ENCODE measurements around the gene ROMO1.
"Not testable (repeated sequence)": the region's sequence is repeated elsewhere in the genome, so short reads cannot be mapped to it uniquely, and the experiment has no call there.

The ROMO1 gene

DNA sequence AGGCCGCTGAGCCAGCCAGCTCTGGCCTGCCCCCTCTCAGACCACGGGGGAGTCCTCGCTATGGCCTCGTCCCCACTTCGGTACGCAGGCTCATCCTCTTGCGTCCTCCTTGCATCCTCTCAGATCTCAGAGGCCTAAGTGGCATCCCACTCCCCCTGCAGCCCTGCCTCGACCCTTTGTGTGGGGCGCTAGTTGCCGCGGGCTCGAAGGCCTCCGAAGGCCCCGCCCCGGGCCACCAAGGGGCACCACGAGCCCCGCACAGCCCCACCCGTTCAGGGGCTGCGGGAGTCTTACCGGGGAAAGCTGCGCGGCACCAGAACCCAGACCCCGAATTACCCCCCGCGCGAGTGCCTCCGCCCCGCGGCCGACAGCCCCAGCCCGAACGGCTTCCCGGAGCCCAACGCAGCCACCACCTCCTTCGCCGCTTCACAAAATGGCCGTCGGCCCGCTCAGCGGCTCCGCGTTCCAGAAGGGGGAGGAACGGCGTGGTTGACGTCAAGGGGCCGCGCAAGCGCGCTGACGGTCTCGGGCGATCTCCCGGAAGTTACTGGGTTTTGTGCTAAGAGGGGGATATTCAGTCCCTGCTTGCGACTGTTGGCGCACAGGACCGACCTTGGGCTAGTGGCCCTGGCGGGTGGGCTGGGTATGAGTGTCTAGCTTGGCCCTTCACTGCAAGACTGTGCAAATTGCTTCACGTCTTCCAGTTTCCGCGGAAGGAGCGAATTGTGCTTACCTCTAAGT lies 34.6 kb upstream of the ROMO1 start, which contains the start of the genes CPNE1 and RBM12:
CPNE1 (minus strand) TSS at position 435 of the 741 bp plus-strand sequence. CDS start 31,977 bp downstream, outside the sequence.
RBM12 (minus strand) TSS at position 435 of the 741 bp plus-strand sequence. CDS start 9,578 bp downstream, outside the sequence.
- peaks cover 6% of the 10 kb centered on the region for H3K36me3 ChIP-seq (ENCODE audit: insufficient read depth, low read length)
- peak within 1 kb of the TSS; percentile 89 for H3K9ac ChIP-seq (ENCODE audit: low read depth, low read length)
- peaks cover 18% of the 10 kb centered on the region; the same call in 1 of the 2 replicates for H3K4me1 ChIP-seq (ENCODE audit: insufficient read depth, low read length)
- H3K9me3 ChIP-seq (ENCODE audit: control insufficient read depth, insufficient read depth, low read length): no peaks in the 10 kb centered on the region

GRCh38 chr20:35665949-35666288 lies 33.3 kb upstream of the ROMO1 start:
- no peak overlapping the region for H3K9ac ChIP-seq (ENCODE audit: low read depth, low read length)
- H3K36me3 ChIP-seq (ENCODE audit: insufficient read depth, low read length): peaks cover 7% of the 10 kb centered on the region
- no peaks in the 10 kb centered on the region for H3K9me3 ChIP-seq (ENCODE audit: control insufficient read depth, insufficient read depth, low read length)
- peaks cover 13% of the 10 kb centered on the region; the same call in 1 of the 2 replicates for H3K4me1 ChIP-seq (ENCODE audit: insufficient read depth, low read length)

DNA sequence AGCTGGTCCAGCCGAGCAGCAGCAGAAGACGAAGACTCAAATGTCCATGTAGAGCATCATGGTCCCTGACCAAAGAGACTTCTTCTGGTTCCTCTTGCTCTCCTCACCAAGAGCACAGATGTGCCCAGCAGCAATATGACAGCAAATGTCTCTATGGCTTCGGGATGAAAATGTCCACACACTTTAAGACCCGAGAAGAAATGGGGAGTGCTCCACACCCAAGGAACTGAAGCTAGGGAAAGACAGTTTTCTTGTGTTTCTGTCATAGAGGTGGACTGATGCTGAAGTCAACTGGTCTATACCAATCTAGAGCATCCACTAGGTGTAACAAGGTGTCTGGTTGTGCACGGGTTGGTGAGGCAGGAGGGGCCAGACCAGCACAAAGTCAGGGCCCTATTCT lies 30.0 kb upstream of the ROMO1 start:
- H3K9ac ChIP-seq (ENCODE audit: low read depth, low read length): no peak overlapping the region
- no peaks in the 10 kb centered on the region for H3K9me3 ChIP-seq (ENCODE audit: control insufficient read depth, insufficient read depth, low read length)
- H3K36me3 ChIP-seq (ENCODE audit: insufficient read depth, low read length): peaks cover 7% of the 10 kb centered on the region
- H3K4me1 ChIP-seq (ENCODE audit: insufficient read depth, low read length): no peaks in the 10 kb centered on the region

- Histone ChIP-seq H3K4me1 (ENCODE audit: insufficient read depth, low read length) (no peaks in the 10 kb centered on the region), H3K36me3 (ENCODE audit: insufficient read depth, low read length) (peaks cover 7% of the 10 kb centered on the region), H3K9me3 (ENCODE audit: control insufficient read depth, insufficient read depth, low read length) (no peaks in the 10 kb centered on the region), H3K9ac (ENCODE audit: low read depth, low read length) (no peak overlapping the region)
Observed at GRCh38 chr20:35669681-35670080, 29.5 kb upstream of the ROMO1 start.

GRCh38 chr20:35673884-35674283 lies 25.3 kb upstream of the ROMO1 start:
- Histone ChIP-seq H3K9ac (ENCODE audit: low read depth, low read length) (no peak overlapping the region), H3K9me3 (ENCODE audit: control insufficient read depth, insufficient read depth, low read length) (no peaks in the 10 kb centered on the region), H3K4me1 (ENCODE audit: insufficient read depth, low read length) (no peaks in the 10 kb centered on the region), H3K36me3 (ENCODE audit: insufficient read depth, low read length) (peaks cover 7% of the 10 kb centered on the region)

DNA sequence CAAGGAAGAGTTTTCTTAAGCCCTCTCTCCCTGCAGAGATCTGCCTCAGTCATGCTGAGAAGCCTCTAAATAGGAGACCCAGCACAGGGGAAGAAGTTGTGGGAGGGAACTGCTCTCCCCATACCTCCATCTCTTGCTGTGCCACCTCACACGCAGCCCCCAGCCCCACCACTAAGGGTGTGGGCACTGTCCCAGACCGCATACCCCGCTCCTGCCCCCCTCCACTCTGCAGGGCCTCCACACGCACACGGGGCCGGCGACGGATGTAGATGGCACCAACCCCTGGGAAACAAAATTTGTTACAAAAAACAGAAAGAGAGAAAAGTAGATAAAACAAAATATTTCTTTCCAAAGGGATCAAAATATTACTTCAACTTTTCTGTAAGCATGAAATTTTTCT lies 24.3 kb upstream of the ROMO1 start:
- no peaks in the 10 kb centered on the region; the same call in 1 of the 2 replicates for H3K36me3 ChIP-seq (ENCODE audit: insufficient read depth, low read length)

GRCh38 chr20:35680452-35681183 lies 18.6 kb upstream of the ROMO1 start:
- no peaks in the 10 kb centered on the region for H3K9me3 ChIP-seq (ENCODE audit: control insufficient read depth, insufficient read depth, low read length)
- no peak overlapping the region for H3K9ac ChIP-seq (ENCODE audit: low read depth, low read length)
- H3K4me1 ChIP-seq (ENCODE audit: insufficient read depth, low read length): no peaks in the 10 kb centered on the region
- H3K36me3 ChIP-seq (ENCODE audit: insufficient read depth, low read length): no peaks in the 10 kb centered on the region

More for the DNA sequence above, 24.3 kb upstream of the ROMO1 start:
- H3K9me3 ChIP-seq (ENCODE audit: control insufficient read depth, insufficient read depth, low read length): no peaks in the 10 kb centered on the region
- no peaks in the 10 kb centered on the region for H3K4me1 ChIP-seq (ENCODE audit: insufficient read depth, low read length)
- H3K9ac ChIP-seq (ENCODE audit: low read depth, low read length): no peak overlapping the region

DNA sequence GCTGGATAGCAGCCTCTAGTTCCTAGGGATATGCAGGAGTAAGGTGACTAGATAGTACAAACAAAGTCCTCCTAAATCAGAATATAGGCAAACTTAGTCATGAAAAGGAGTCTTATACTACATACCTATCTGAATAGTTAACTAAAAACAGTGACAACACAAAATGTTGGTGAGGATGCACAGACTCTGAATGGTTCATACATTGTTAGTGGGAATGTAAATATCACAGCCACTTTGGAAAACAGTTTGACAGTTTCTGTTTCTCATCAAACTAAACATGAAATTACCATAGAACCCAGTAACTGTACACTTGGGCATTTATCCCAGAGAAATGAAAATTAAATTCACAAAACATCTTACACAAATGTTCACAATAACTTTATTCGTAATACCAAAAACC lies 17.2 kb upstream of the ROMO1 start:
- Histone ChIP-seq H3K9me3 (ENCODE audit: control insufficient read depth, insufficient read depth, low read length) (no peaks in the 10 kb centered on the region), H3K36me3 (ENCODE audit: insufficient read depth, low read length) (no peaks in the 10 kb centered on the region)

DNA sequence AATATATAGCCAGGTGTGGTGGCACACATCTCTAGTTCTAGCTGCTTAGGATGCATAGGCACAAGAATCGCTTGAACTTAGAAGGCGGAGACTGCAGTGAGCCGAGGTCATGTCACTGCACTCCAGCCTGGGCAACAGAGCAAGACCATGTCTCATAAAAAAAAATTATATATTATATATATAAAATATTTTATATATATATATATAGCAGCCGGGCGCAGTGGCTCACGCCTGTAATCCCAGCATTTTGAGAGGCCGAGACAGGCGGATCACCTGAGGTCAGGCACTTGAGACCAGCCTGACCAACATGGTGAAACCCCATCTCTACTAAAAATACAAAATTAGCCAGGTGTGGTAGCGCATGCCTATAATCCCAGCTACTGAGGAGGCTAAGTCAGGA lies 13.8 kb upstream of the ROMO1 start:
- H3K9me3 ChIP-seq (ENCODE audit: control insufficient read depth, insufficient read depth, low read length); H3K9ac ChIP-seq (ENCODE audit: low read depth, low read length); H3K4me1 ChIP-seq (ENCODE audit: insufficient read depth, low read length); H3K36me3 ChIP-seq (ENCODE audit: insufficient read depth, low read length): not testable (repeated sequence)

More for the DNA sequence above, 17.2 kb upstream of the ROMO1 start:
- Histone ChIP-seq H3K9ac (ENCODE audit: low read depth, low read length) (no peak overlapping the region), H3K4me1 (ENCODE audit: insufficient read depth, low read length) (no peaks in the 10 kb centered on the region)

GRCh38 chr20:35686872-35687271 lies 12.3 kb upstream of the ROMO1 start:
- H3K36me3 ChIP-seq (ENCODE audit: insufficient read depth, low read length); H3K4me1 ChIP-seq (ENCODE audit: insufficient read depth, low read length); H3K9me3 ChIP-seq (ENCODE audit: control insufficient read depth, insufficient read depth, low read length); H3K9ac ChIP-seq (ENCODE audit: low read depth, low read length): not testable (repeated sequence)

DNA sequence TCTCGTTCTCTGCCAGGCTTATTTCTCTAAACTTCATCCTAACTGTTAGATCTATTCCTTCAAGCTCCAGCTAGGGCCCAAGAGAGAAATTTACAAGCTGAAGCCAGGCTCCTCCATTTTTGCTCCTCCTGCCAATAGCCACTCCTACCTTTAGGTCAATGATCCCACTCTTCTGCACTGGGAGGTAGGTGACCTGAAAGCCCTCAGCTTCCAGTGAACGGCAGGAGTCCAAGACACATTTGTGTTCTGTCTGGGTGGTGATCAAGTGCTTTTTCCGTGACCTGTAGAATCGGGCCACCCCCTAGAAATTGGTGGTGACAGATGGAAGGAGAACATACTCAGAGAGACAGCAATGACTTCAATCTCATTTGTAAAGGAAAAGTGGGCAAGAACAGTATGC lies 8.9 kb upstream of the ROMO1 start:
- no peaks in the 10 kb centered on the region for H3K9me3 ChIP-seq (ENCODE audit: control insufficient read depth, insufficient read depth, low read length)
- no peaks in the 10 kb centered on the region for H3K4me1 ChIP-seq (ENCODE audit: insufficient read depth, low read length)
- H3K9ac ChIP-seq (ENCODE audit: low read depth, low read length): no peak overlapping the region
- H3K36me3 ChIP-seq (ENCODE audit: insufficient read depth, low read length): no peaks in the 10 kb centered on the region; the same call in 1 of the 2 replicates

DNA sequence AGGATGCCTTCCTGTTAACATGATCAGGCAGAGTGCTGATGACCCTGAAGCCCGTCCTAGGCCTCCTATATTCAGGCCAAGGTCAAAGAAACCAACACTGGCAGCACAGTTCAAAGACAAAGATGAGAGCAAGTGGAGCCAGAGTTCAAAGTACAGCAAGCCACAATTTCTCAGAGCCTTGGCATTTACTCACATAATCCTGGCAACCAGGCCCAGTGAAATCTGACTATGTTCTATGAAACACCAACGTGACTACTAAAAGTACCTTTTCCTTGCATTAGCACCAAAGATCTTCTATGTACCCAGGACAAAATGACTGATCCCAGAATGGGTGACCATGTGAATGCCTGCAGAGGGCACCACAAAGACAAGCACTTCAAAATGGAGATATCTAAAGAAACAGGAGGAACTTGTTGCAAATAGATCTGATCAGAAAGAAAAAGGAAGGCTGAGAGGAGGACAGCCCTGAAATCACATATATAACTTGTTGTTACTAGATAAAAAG lies 3.9 kb upstream of the ROMO1 start:
- H3K4me1 ChIP-seq (ENCODE audit: insufficient read depth, low read length): peaks cover 6% of the 10 kb centered on the region; the same call in 1 of the 2 replicates
- no peaks in the 10 kb centered on the region for H3K9me3 ChIP-seq (ENCODE audit: control insufficient read depth, insufficient read depth, low read length)
- no peak overlapping the region for H3K9ac ChIP-seq (ENCODE audit: low read depth, low read length)
- no peaks in the 10 kb centered on the region; the same call in 1 of the 2 replicates for H3K36me3 ChIP-seq (ENCODE audit: insufficient read depth, low read length)

DNA sequence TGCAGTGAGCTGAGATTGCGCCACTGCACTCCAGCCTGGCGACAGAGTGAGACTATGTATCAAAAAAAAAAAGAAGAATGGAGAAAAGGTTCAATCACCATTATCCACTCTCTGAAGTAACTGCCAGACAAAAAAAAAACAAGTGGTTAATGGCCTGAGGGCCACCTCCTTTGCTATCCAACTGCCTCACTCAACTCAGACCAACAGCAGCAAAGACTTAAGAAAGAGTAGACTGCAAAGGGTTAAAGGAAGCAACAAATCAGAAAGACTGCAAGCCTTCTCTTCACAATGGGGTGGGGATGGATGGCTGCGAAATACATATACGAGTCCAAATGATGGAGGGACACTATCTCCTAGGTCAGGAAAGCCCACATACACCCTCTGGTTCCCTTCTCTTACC lies 3.2 kb upstream of the ROMO1 start:
- H3K36me3 ChIP-seq (ENCODE audit: insufficient read depth, low read length): no peaks in the 10 kb centered on the region; the same call in 1 of the 2 replicates
- no peak overlapping the region for H3K9ac ChIP-seq (ENCODE audit: low read depth, low read length)
- no peaks in the 10 kb centered on the region for H3K9me3 ChIP-seq (ENCODE audit: control insufficient read depth, insufficient read depth, low read length)
- peaks cover 6% of the 10 kb centered on the region for H3K4me1 ChIP-seq (ENCODE audit: insufficient read depth, low read length)

DNA sequence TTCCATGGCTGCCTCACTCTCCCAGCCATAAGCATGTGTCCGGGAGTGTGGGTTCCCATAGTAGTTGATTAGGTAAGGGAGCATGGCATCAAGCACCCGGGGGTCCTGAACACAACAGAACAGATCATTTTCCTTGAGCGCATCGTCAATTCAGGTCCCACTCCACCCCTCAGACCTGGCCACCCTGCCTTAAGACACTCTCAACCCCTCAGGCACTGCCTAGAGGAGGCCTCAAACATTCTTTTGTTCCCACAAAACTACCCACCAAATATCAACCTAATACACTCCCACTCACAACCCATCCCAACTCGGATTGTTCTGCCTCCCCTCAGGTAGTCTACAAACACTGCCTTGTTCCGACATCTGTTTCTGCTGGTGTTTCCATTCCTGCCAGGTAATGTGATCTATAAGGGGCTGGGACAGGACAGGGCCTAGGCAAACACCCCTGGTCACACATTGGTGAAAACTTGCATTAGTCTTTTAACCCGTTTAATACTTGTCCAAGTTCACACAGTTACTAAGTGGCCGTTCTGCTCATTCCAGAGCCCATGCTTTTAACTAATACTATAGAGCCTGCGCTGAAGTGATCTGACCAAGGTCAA lies 1.4 kb upstream of the ROMO1 start:
- Histone ChIP-seq H3K9me3 (ENCODE audit: control insufficient read depth, insufficient read depth, low read length) (no peaks in the 10 kb centered on the region), H3K36me3 (ENCODE audit: insufficient read depth, low read length) (peaks cover 2% of the 10 kb centered on the region; the same call in 1 of the 2 replicates), H3K9ac (ENCODE audit: low read depth, low read length) (peak overlapping the region; percentile 100)

More for the DNA sequence above, 1.4 kb upstream of the ROMO1 start:
- H3K4me1 ChIP-seq (ENCODE audit: insufficient read depth, low read length): peaks cover 6% of the 10 kb centered on the region

Measured in ES-I3 (cell line).